HepG2 (cell line): ENCODE results near the gene LDLRAP1. TPM values are rescaled to one million over a fixed set of nuclear protein-coding genes. Genes with fewer than 3 reads are reported as not detected.

Experiments
- AHR ChIP-seq: IDR thresholded peaks from 2 replicates; pipeline ENCODE4 v1.6.1; 2018; ENCODE audit warnings: missing genetic modification reagents, missing compliant biosample characterization
- ARID3A ChIP-seq: IDR thresholded peaks from 2 replicates; pipeline ENCODE4 v1.6.1; 2012; ENCODE audit warnings: low read depth, low read length, improper control_type of control experiment
- ASH2L ChIP-seq: fragments of 300-600, 200-600 bp; sonication (generic); IDR thresholded peaks from 2 replicates; pipeline ENCODE4 v1.7.0; 2017; ENCODE audit warnings: low read depth, mild to moderate bottlenecking, moderate library complexity, mixed read lengths, low read length; ENCODE audit not compliant: insufficient read length
- CCAR2 ChIP-seq: fragments of 200-400 bp; formaldehyde crosslinking; optimal IDR thresholded peaks from 2 replicates; pipeline ENCODE3; 2018; ENCODE audit warnings: low read depth, mild to moderate bottlenecking, low read length, moderate library complexity
- CREM ChIP-seq, 2 experiments: sonication (generic) in 1 of 2; formaldehyde crosslinking in 1 of 2; IDR thresholded peaks; 2 replicates each; pipeline versions ENCODE4 v1.4.0 to v1.6.1; 2016 to 2020; ENCODE audit warnings: antibody characterized with exemption in 1 of 2, mild to moderate bottlenecking in 1 of 2, missing genetic modification reagents in 1 of 2
- EHMT2 ChIP-seq: fragments of 200-600 bp; sonication (generic); IDR thresholded peaks from 2 replicates; pipeline ENCODE4 v1.7.0; 2017; ENCODE audit warnings: antibody characterized with exemption, low read depth, low read length, borderline replicate concordance
- HDAC1 ChIP-seq: sonication (generic); formaldehyde crosslinking; IDR thresholded peaks from 2 replicates; pipeline ENCODE4 v1.5.1; 2020; ENCODE audit warnings: mild to moderate bottlenecking, missing genetic modification reagents
- KMT2A ChIP-seq: sonication (generic); formaldehyde crosslinking; IDR thresholded peaks from 2 replicates; pipeline ENCODE4 v1.4.0; 2020; ENCODE audit warnings: missing genetic modification reagents
- LCORL ChIP-seq, 2 experiments: fragments of 450-650 bp in 1 of 2; sonication (generic) in 1 of 2; formaldehyde crosslinking in 1 of 2; IDR thresholded peaks; 2 replicates each; pipeline versions ENCODE4 v1.5.0 to v1.6.1; 2017 to 2020; ENCODE audit warnings: antibody characterized with exemption in 1 of 2, missing genetic modification reagents in 1 of 2
- MTA3 ChIP-seq: sonication (generic); formaldehyde crosslinking; IDR thresholded peaks from 2 replicates; pipeline ENCODE4 v1.4.0; 2020; ENCODE audit warnings: missing genetic modification reagents
- NRL ChIP-seq: sonication (generic); formaldehyde crosslinking; IDR thresholded peaks from 2 replicates; pipeline ENCODE4 v1.5.0; 2020; ENCODE audit warnings: missing genetic modification reagents, mild to moderate bottlenecking, moderate library complexity, borderline replicate concordance
- ZBTB49 ChIP-seq: sonication (generic); formaldehyde crosslinking; IDR thresholded peaks from 2 replicates; pipeline ENCODE4 v1.4.0; 2020; ENCODE audit warnings: missing genetic modification reagents, borderline replicate concordance
- ZNF432 ChIP-seq: sonication (generic); formaldehyde crosslinking; IDR thresholded peaks from 2 replicates; pipeline ENCODE4 v1.5.0; 2020; ENCODE audit warnings: missing genetic modification reagents, mild to moderate bottlenecking, borderline replicate concordance
- ZNF776 ChIP-seq: sonication (generic); formaldehyde crosslinking; IDR thresholded peaks from 2 replicates; pipeline ENCODE4 v1.4.0; 2020; ENCODE audit warnings: mild to moderate bottlenecking, missing genetic modification reagents
- ZNF891 ChIP-seq: sonication (generic); formaldehyde crosslinking; IDR thresholded peaks from 2 replicates; pipeline ENCODE4 v1.5.0; 2020; ENCODE audit warnings: mild to moderate bottlenecking, missing genetic modification reagents
- ZSCAN5A ChIP-seq: sonication (generic); formaldehyde crosslinking; IDR thresholded peaks from 2 replicates; pipeline ENCODE4 v1.8.0; 2022; ENCODE audit warnings: mild to moderate bottlenecking, missing genetic modification reagents, borderline replicate concordance
- ZUFSP ChIP-seq: sonication (generic); formaldehyde crosslinking; IDR thresholded peaks from 2 replicates; pipeline ENCODE4 v1.9.0; 2021; ENCODE audit warnings: missing genetic modification reagents, mild to moderate bottlenecking, borderline replicate concordance
- polyA plus RNA-seq, 8 experiments: library from polyadenylated mRNA; depleted of rRNA in 3 of 8; stranded (reverse) in 7 of 8; unstranded in 1 of 8; fragments of >200 nt; fragmentation: Illumina TruSeq in 4 of 8; extraction: Trizol in 4 of 8; gene quantifications; 2 replicates each; pipeline versions ENCODE4 v1.2.1 to v1.2.3, GENCODE V29; 2011 to 2016; ENCODE audit warnings: low read depth in 4 of 8, missing spikeins in 1 of 8, mixed read lengths in 1 of 8; ENCODE audit not compliant: insufficient read depth in 1 of 8
- total RNA-seq, 5 experiments: library from RNA; depleted of rRNA; stranded (reverse); fragments of >200 nt; fragmentation: Illumina TruSeq; extraction: Trizol; gene quantifications; 2 replicates each; pipeline ENCODE4 v1.2.3, GENCODE V29; 2016; ENCODE audit warnings: low read depth in 1 of 5
- TF ChIP-seq, protein P1 (sequence below): conservative IDR thresholded peaks from 2 replicates; pipeline ENCODE4 v1.6.1; 2018; ENCODE audit warnings: missing genetic modification reagents
- TF ChIP-seq, protein P2 (sequence below): sonication (generic); formaldehyde crosslinking; IDR thresholded peaks from 2 replicates; pipeline ENCODE4 v1.4.0; 2020; ENCODE audit warnings: missing genetic modification reagents; ENCODE audit errors: not compliant biosample characterization

The LDLRAP1 gene
- total and polyA plus RNA-seq, 2 of the 13 experiments (the other 11 are each of a cell fraction or from before 2014, with no cell fraction given) = 7.2 to 12.1 TPM

- TF ChIP-seq LCORL (IDR thresholded peaks at IDR 0.05) (peak; percentile 11; the same call in 1 of the 2 replicates), LCORL (CRISPR knock-in tag; IDR thresholded peaks at IDR 0.05) (peak; percentile 84), ASH2L (no peak), NRL (CRISPR knock-in tag) (no peak), ZBTB49 (no peak), ZNF776 (no peak), CCAR2 (no peak), ZSCAN5A (CRISPR knock-in tag) (no peak), HDAC1 (CRISPR knock-in tag) (peak; percentile 49), ZNF891 (CRISPR knock-in tag) (no peak), EHMT2 (no peak), AHR (CRISPR knock-in tag) (no peak), CREM (IDR thresholded peaks at IDR 0.05) (no peak), CREM (CRISPR knock-in tag; IDR thresholded peaks at IDR 0.05) (no peak), ZUFSP (no peak), KMT2A (no peak), MTA3 (CRISPR knock-in tag) (no peak), ZNF432 (CRISPR knock-in tag) (no peak), ARID3A (no peak)
- TF ChIP-seq, protein P1, sequence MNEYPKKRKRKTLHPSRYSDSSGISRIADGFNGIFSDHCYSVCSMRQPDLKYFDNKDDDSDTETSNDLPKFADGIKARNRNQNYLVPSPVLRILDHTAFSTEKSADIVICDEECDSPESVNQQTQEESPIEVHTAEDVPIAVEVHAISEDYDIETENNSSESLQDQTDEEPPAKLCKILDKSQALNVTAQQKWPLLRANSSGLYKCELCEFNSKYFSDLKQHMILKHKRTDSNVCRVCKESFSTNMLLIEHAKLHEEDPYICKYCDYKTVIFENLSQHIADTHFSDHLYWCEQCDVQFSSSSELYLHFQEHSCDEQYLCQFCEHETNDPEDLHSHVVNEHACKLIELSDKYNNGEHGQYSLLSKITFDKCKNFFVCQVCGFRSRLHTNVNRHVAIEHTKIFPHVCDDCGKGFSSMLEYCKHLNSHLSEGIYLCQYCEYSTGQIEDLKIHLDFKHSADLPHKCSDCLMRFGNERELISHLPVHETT (CRISPR knock-in tag) = no peak
- TF ChIP-seq, protein P2, sequence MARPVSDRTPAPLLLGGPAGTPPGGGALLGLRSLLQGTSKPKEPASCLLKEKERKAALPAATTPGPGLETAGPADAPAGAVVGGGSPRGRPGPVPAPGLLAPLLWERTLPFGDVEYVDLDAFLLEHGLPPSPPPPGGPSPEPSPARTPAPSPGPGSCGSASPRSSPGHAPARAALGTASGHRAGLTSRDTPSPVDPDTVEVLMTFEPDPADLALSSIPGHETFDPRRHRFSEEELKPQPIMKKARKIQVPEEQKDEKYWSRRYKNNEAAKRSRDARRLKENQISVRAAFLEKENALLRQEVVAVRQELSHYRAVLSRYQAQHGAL (CRISPR knock-in tag) = no peak
Observed at GRCh38 chr1:25550683-25551310, 7.4 kb downstream of the LDLRAP1 start (continued).
